ENCODE data around the gene CERS1. TPM values are rescaled to one million over a fixed set of nuclear protein-coding genes. Genes with fewer than 3 reads are reported as not detected.
A peak's percentile ranks its signal among the peaks of the same experiment; 100 is the strongest.

Gene CERS1
- total and polyA plus RNA-seq, 10 of the 15 experiments (the other 5 are each of a cell fraction or from before 2014, with no cell fraction given) = 0.19 TPM; not detected in 9

- CTCF ChIA-PET = interaction anchor here (0.5 to 7.4 kb wide), 46 partner anchors 9 to 396 kb away, joined by 3 to 109 read pairs (median 4); partner anchors contain the start of genes COPE, CRTC1, DDX49 and ELL
- TF ChIP-seq, protein P1, sequence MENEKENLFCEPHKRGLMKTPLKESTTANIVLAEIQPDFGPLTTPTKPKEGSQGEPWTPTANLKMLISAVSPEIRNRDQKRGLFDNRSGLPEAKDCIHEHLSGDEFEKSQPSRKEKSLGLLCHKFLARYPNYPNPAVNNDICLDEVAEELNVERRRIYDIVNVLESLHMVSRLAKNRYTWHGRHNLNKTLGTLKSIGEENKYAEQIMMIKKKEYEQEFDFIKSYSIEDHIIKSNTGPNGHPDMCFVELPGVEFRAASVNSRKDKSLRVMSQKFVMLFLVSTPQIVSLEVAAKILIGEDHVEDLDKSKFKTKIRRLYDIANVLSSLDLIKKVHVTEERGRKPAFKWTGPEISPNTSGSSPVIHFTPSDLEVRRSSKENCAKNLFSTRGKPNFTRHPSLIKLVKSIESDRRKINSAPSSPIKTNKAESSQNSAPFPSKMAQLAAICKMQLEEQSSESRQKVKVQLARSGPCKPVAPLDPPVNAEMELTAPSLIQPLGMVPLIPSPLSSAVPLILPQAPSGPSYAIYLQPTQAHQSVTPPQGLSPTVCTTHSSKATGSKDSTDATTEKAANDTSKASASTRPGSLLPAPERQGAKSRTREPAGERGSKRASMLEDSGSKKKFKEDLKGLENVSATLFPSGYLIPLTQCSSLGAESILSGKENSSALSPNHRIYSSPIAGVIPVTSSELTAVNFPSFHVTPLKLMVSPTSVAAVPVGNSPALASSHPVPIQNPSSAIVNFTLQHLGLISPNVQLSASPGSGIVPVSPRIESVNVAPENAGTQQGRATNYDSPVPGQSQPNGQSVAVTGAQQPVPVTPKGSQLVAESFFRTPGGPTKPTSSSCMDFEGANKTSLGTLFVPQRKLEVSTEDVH (IDR thresholded peaks at IDR 0.05; ENCODE audit: low read depth, partially characterized antibody) = no peak
- TF ChIP-seq RAD21 (IDR thresholded peaks at IDR 0.05; ENCODE audit: insufficient read depth, low read depth, low read length) (peak; percentile 88), YY1 (IDR thresholded peaks at IDR 0.05; ENCODE audit: low read depth, low read length) (0 out of 2 replicates have a peak, but pooled peaks have one; percentile 30), LARP7 (IDR thresholded peaks at IDR 0.05) (0 out of 2 replicates have a peak, but pooled peaks have one; percentile 17), NFIC (IDR thresholded peaks at IDR 0.05; ENCODE audit: low read depth, low read length) (no peak), RCOR1 (conservative IDR thresholded peaks at IDR 0.05; ENCODE audit: low read depth, low read length) (no peak), BACH1 (IDR thresholded peaks at IDR 0.05; ENCODE audit: borderline replicate concordance) (no peak), CBFB (IDR thresholded peaks at IDR 0.05; ENCODE audit: low read depth) (peak; percentile 37; the same call in 1 of the 2 replicates), BHLHE40 (IDR thresholded peaks at IDR 0.05; ENCODE audit: borderline replicate concordance in 1 of 2, low read depth in 2 of 2, low read length in 1 of 2) (0 out of 4 replicates have a peak, but pooled peaks of 1 of the 2 experiments have one; percentile 8), ZBTB40 (IDR thresholded peaks at IDR 0.05; ENCODE audit: borderline replicate concordance) (no peak), RUNX3 (IDR thresholded peaks at IDR 0.05; ENCODE audit: low read length) (peak; percentile 20; the same call in 1 of the 2 replicates), MEF2B (IDR thresholded peaks at IDR 0.05; ENCODE audit: partially characterized antibody, poor library complexity, severe bottlenecking) (no peak)
- TF ChIP-seq, protein P2, sequence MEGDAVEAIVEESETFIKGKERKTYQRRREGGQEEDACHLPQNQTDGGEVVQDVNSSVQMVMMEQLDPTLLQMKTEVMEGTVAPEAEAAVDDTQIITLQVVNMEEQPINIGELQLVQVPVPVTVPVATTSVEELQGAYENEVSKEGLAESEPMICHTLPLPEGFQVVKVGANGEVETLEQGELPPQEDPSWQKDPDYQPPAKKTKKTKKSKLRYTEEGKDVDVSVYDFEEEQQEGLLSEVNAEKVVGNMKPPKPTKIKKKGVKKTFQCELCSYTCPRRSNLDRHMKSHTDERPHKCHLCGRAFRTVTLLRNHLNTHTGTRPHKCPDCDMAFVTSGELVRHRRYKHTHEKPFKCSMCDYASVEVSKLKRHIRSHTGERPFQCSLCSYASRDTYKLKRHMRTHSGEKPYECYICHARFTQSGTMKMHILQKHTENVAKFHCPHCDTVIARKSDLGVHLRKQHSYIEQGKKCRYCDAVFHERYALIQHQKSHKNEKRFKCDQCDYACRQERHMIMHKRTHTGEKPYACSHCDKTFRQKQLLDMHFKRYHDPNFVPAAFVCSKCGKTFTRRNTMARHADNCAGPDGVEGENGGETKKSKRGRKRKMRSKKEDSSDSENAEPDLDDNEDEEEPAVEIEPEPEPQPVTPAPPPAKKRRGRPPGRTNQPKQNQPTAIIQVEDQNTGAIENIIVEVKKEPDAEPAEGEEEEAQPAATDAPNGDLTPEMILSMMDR (IDR thresholded peaks at IDR 0.05 in 2 of 3, conservative IDR thresholded peaks at IDR 0.05 in 1 of 3; ENCODE audit: control insufficient read depth in 2 of 3, extremely low read depth in 1 of 3, insufficient read depth in 1 of 3, low read depth in 3 of 3, low read length in 3 of 3) = peak; percentile 80 to 94 (median 89)
These were observed 49.0 kb downstream of the CERS1 start for GRCh38 chr19:18846862-18847548.

More at GRCh38 chr19:18846862-18847548, 49.0 kb downstream of the CERS1 start:
- intact Hi-C loops (cut with micrococcal nuclease; ENCODE audit: unreplicated experiment) (loop anchor here (5.0 to 10.0 kb wide), 4 partner anchors 75 to 392 kb away; partner anchors contain the start of genes CRTC1 and REX1BD), in situ Hi-C loops (cut with MboI) (no loop called here)
- Histone ChIP-seq H3K9ac (ENCODE audit: control insufficient read depth, insufficient read depth, low read length) (no peak overlapping the region), H3K4me3 (no peak overlapping the region), H3K4me2 (ENCODE audit: control insufficient read depth, insufficient read depth) (no peak overlapping the region), H3K4me1 (ENCODE audit: control insufficient read depth, insufficient read depth, low read length) (peaks cover 56% of the 10 kb centered on the region), H3K27ac (ENCODE audit: control insufficient read depth, insufficient read depth) (no peak overlapping the region), H4K20me1 (ENCODE audit: control insufficient read depth, insufficient read depth) (peaks cover 27% of the 10 kb centered on the region), H3K9me3 (replicated peaks; ENCODE audit: control insufficient read depth, insufficient read depth, low read length) (no peaks in the 10 kb centered on the region), H2AFZ (ENCODE audit: control insufficient read depth, low read depth, low read length) (no peak overlapping the region), H3K79me2 (ENCODE audit: control insufficient read depth, insufficient read depth, low read length) (peaks cover 66% of the 10 kb centered on the region), H3K36me3 (ENCODE audit: control insufficient read depth in 2 of 2, insufficient read depth in 2 of 2, low read length in 1 of 2) (peaks cover 9 to 40% of the 10 kb centered on the region in 2 experiments; a peak in 3 of 4 replicates), H3K27me3 (replicated peaks in 1 of 2; ENCODE audit: control insufficient read depth in 2 of 2, insufficient read depth in 2 of 2, low read length in 1 of 2) (no peaks in the 10 kb centered on the region)
- ChIA-PET SMC1A (ENCODE audit: uncharacterized antibody, unreplicated experiment) (interaction anchor here (0.5 to 2.2 kb wide), 17 partner anchors 8 to 327 kb away, joined by 3 to 13 read pairs (median 3); partner anchors contain the start of gene UPF1), POLR2A (interaction anchor here (0.5 to 1.3 kb wide), 5 partner anchors 9 to 557 kb away, joined by 3 to 11 read pairs (median 6); partner anchors contain the start of gene UBA52), RAD21 (ENCODE audit: unreplicated experiment) (interaction anchor here (0.6 to 3.1 kb wide), 20 partner anchors 9 to 394 kb away, joined by 3 to 24 read pairs (median 5); partner anchors contain the start of genes FKBP8 and UPF1)
- WGBS (ENCODE audit: insufficient coverage, insufficient replicate concordance, low lambda C conversion rate, missing lambda C conversion rate) = 53% methylated on average over 19 of the region's 19 CpGs
- no TSS peak for BruUV-seq (replicated peaks)
- ATAC-seq (peak; percentile 75), DNase-seq (ENCODE audit: low read depth, low spot score) (no peak), FAIRE-seq (no peak)
